SK-N-MC (cell line): Measurements from ENCODE around the gene GASK1B.

ENCODE experiments used
- EZH2 ChIP-seq: fragments of 200-600 bp; sonication (generic); IDR thresholded peaks from one replicate; pipeline ENCODE4 v1.6.1; 2017; ENCODE audit warnings: antibody characterized with exemption
- FOXP2 ChIP-seq: optimal IDR thresholded peaks from 2 replicates; pipeline ENCODE3; 2011; ENCODE audit warnings: mild to moderate bottlenecking, moderate library complexity; ENCODE audit not compliant: insufficient read depth; ENCODE audit errors: extremely low read length, control extremely low read depth
- POLR2AphosphoS5 ChIP-seq: IDR thresholded peaks from 2 replicates; pipeline ENCODE4 v1.6.1; 2012; ENCODE audit warnings: mild to moderate bottlenecking, low read depth, low read length, borderline replicate concordance

DNA sequence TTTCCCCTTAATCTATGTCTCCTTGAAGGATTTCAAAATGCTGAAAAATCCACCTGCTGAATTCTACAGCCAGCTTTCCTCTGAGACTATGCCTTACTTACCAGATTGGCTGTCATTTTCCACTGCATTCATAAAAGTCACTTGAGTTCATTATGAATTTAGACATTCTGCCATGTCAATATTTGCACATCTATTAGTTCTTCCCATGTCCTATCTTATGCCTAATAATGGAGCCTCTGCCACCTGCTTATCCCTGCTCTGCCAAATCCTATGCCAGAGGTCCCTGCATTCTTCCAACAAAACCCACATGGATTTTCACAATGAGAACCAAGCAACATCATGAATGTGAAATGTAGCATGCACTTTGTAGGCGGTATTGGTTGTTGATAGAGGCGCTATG lies 42.6 kb downstream of the GASK1B start:
- TF ChIP-seq EZH2 (no peak), POLR2AphosphoS5 (no peak), FOXP2 (no peak)
